ENCODE measurements around the gene KCNH3.

GRCh38 chr12:49539406-49540228, 787 bp downstream of the KCNH3 start:
- TF ChIP-seq CTCF (tag by site-specific recombination; IDR thresholded peaks at IDR 0.05) (no peak), ZSCAN18 (tag by site-specific recombination; IDR thresholded peaks at IDR 0.05) (no peak), ATF2 (tag by site-specific recombination; IDR thresholded peaks at IDR 0.05; ENCODE audit: low read depth) (no peak), KLF8 (tag by site-specific recombination; IDR thresholded peaks at IDR 0.05) (no peak), ZNF416 (tag by site-specific recombination; IDR thresholded peaks at IDR 0.05) (no peak), ZBTB1 (tag by site-specific recombination; IDR thresholded peaks at IDR 0.05) (no peak), ZNF157 (tag by site-specific recombination; IDR thresholded peaks at IDR 0.05) (no peak), ZNF776 (tag by site-specific recombination; IDR thresholded peaks at IDR 0.05; ENCODE audit: borderline replicate concordance) (no peak), PRDM10 (tag by site-specific recombination; IDR thresholded peaks at IDR 0.05) (no peak), ZBTB44 (tag by site-specific recombination; IDR thresholded peaks at IDR 0.05) (no peak), SP2 (tag by site-specific recombination; IDR thresholded peaks at IDR 0.05) (no peak), ZNF660 (tag by site-specific recombination; IDR thresholded peaks at IDR 0.05) (no peak), YY1 (tag by site-specific recombination; IDR thresholded peaks at IDR 0.05) (no peak)

Data from HEK293 (cell line).